Measurements from ENCODE around the gene ANO9. TPM values are rescaled to one million over a fixed set of nuclear protein-coding genes. Genes with fewer than 3 reads are reported as not detected.

The ANO9 gene
- total and polyA plus RNA-seq, 2 experiments from 2014 or later = 9.0 to 10.2 TPM

DNA sequence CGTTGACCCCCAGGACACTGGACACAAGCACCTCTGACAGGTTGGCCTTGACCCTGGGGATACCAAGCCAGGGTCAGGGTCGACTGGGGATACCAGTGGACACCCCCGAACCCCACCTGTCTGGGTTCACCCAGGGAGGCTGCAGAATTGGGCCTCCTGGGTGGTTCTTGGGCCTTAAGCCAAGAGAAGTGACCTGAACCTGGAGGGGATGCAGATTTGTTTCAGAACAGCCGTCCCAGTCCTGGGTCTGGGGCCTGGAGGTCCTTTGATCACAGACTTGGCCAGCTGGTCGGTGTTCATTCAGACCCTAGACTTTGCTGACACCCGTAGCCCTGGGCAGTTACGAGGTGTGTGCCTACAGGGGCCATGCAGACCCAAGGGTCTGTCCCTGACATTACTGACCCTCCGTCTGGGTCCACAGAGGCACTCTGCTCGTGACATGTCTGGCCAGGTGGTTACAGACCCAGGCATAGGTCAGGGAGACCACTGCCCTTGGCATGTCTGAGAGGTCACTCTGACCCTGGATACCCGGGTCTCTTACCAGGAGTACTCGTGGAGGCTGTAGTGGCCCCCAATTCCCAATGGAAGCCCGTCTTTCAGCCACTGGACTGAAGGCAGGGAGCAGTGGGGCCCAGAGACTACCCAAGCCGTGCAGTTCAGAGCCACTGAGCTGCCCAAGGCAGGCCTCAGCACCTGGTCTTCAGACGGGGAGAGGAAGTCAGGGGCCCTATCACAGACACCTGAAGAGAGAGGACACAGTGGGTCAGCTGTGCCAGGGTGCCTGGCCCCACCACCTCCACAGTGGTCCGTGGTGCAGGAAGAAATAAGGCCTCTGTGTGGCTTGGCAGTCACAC is 33.4 kb downstream of the ANO9 start:
- no peak for DNase-seq (ENCODE audit: low spot score)
- Histone ChIP-seq H3F3A (replicated peaks; ENCODE audit: low read depth) (no peaks in the 10 kb centered on the region), H3K9me2 (ENCODE audit: insufficient read depth) (no peaks in the 10 kb centered on the region), H3K4me3 (no peak overlapping the region), H3K79me2 (replicated peaks; ENCODE audit: insufficient read depth) (0 out of 2 replicates have a peak, but pooled peaks cover 2% of the 10 kb centered on the region), H3K36me3 (ENCODE audit: insufficient read depth) (no peaks in the 10 kb centered on the region), H4K20me1 (replicated peaks; ENCODE audit: insufficient read depth) (no peaks in the 10 kb centered on the region; the same call in 1 of the 2 replicates), H3K4me2 (no peak overlapping the region), H3K27ac (ENCODE audit: low read depth) (no peak overlapping the region), H2AFZ (no peak overlapping the region), H3K4me1 (ENCODE audit: insufficient read depth) (no peaks in the 10 kb centered on the region), H3K27me3 (ENCODE audit: insufficient read depth) (no peaks in the 10 kb centered on the region)
- H3K27ac Mint-ChIP-seq = no peak overlapping the region
- peaks cover 12% of the 10 kb centered on the region for H3K27me3 Mint-ChIP-seq (ENCODE audit: insufficient read depth, low read depth, poor library complexity)
- no peak overlapping the region for H3K4me3 Mint-ChIP-seq
- no peaks in the 10 kb centered on the region; the same call in 2 of the 3 replicates for H3K4me1 Mint-ChIP-seq
- H3K36me3 Mint-ChIP-seq (ENCODE audit: low read depth) = no peaks in the 10 kb centered on the region; the same call in 2 of the 3 replicates
- ATAC-seq = no peak
- no peak for TF ChIP-seq EZH2 (IDR thresholded peaks at IDR 0.05; ENCODE audit: low read depth, unreplicated experiment)
- TF ChIP-seq, protein P1, sequence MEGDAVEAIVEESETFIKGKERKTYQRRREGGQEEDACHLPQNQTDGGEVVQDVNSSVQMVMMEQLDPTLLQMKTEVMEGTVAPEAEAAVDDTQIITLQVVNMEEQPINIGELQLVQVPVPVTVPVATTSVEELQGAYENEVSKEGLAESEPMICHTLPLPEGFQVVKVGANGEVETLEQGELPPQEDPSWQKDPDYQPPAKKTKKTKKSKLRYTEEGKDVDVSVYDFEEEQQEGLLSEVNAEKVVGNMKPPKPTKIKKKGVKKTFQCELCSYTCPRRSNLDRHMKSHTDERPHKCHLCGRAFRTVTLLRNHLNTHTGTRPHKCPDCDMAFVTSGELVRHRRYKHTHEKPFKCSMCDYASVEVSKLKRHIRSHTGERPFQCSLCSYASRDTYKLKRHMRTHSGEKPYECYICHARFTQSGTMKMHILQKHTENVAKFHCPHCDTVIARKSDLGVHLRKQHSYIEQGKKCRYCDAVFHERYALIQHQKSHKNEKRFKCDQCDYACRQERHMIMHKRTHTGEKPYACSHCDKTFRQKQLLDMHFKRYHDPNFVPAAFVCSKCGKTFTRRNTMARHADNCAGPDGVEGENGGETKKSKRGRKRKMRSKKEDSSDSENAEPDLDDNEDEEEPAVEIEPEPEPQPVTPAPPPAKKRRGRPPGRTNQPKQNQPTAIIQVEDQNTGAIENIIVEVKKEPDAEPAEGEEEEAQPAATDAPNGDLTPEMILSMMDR (conservative IDR thresholded peaks at IDR 0.05; ENCODE audit: low read depth in 2 of 2) = no peak
- TF ChIP-seq STAT1 (IDR thresholded peaks at IDR 0.05; ENCODE audit: unreplicated experiment) = no peak
- TF ChIP-seq, protein P2, sequence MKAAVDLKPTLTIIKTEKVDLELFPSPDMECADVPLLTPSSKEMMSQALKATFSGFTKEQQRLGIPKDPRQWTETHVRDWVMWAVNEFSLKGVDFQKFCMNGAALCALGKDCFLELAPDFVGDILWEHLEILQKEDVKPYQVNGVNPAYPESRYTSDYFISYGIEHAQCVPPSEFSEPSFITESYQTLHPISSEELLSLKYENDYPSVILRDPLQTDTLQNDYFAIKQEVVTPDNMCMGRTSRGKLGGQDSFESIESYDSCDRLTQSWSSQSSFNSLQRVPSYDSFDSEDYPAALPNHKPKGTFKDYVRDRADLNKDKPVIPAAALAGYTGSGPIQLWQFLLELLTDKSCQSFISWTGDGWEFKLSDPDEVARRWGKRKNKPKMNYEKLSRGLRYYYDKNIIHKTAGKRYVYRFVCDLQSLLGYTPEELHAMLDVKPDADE (IDR thresholded peaks at IDR 0.05) = no peak
- no peak for TF ChIP-seq ZNF331 (CRISPR knock-in tag; IDR thresholded peaks at IDR 0.05; ENCODE audit: low read depth)
- TF ChIP-seq, protein P3, sequence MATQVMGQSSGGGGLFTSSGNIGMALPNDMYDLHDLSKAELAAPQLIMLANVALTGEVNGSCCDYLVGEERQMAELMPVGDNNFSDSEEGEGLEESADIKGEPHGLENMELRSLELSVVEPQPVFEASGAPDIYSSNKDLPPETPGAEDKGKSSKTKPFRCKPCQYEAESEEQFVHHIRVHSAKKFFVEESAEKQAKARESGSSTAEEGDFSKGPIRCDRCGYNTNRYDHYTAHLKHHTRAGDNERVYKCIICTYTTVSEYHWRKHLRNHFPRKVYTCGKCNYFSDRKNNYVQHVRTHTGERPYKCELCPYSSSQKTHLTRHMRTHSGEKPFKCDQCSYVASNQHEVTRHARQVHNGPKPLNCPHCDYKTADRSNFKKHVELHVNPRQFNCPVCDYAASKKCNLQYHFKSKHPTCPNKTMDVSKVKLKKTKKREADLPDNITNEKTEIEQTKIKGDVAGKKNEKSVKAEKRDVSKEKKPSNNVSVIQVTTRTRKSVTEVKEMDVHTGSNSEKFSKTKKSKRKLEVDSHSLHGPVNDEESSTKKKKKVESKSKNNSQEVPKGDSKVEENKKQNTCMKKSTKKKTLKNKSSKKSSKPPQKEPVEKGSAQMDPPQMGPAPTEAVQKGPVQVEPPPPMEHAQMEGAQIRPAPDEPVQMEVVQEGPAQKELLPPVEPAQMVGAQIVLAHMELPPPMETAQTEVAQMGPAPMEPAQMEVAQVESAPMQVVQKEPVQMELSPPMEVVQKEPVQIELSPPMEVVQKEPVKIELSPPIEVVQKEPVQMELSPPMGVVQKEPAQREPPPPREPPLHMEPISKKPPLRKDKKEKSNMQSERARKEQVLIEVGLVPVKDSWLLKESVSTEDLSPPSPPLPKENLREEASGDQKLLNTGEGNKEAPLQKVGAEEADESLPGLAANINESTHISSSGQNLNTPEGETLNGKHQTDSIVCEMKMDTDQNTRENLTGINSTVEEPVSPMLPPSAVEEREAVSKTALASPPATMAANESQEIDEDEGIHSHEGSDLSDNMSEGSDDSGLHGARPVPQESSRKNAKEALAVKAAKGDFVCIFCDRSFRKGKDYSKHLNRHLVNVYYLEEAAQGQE (IDR thresholded peaks at IDR 0.05; ENCODE audit: unreplicated experiment) = no peak
- H3K9me3 Mint-ChIP-seq = peaks cover 9% of the 10 kb centered on the region; the same call in 2 of the 3 replicates
